ENCODE measurements around the gene FMN2. TPM values are rescaled to one million over a fixed set of nuclear protein-coding genes. Genes with fewer than 3 reads are reported as not detected.

FMN2 gene
- total and polyA plus RNA-seq, 9 donors: 0.60 to 10.1 (median 2.5) TPM

DNA sequence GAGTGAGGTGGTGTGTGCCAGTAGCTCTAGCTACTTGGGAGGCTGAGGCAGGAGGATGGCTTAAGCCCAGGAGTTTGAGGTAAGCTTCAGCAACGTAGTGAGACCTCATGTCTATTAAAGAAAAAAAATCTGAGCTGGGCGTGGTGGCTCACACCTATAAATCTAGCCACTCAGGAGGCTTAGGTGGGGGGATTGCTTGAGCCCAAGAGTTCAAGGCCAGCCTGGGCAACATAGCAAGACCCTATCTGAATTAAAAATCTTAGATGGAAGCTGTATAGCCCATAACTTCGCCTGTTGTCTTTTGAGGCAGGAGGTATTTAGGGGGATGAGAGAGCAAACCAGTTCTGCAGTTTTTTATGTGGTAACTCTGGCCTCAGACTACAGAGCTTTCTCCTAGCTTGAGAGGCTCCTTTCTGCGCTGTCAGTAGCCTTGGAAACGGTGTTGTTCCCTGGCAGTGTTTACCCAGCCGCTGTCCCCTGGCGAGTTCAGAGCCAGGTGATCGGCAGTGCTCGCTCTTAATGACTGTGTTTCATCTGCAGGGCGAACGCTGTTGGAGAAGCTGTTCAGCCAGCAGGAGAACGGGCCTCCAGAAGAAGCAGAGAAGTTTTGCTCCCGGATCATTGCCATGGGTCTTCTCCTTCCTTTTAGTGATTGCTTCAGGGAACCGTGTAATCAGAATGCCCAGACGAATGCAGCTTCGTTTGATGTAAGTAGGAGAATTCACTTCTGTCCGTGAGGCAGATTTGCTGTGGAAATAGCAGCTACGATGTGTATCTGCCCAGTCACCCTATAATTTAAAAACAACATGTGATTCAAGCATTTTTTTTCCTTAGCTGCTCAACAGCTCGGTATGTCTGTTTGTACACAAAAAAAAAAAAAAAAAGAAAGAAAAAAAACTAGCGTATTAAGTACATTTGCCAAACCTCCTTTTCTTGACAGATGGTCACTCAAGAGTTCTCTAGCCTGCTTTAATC lies 31.2 kb downstream of the FMN2 start:
- H3K4me1 ChIP-seq (ENCODE audit: insufficient read depth): no peaks in the 10 kb centered on the region
- no peak for DNase-seq
- no peak overlapping the region for H3K4me3 ChIP-seq
- no peaks in the 10 kb centered on the region for H3K27me3 ChIP-seq
- H3K36me3 ChIP-seq: no peaks in the 10 kb centered on the region
- TF ChIP-seq EP300 (IDR thresholded peaks at IDR 0.05) (no peak), POLR2A (IDR thresholded peaks at IDR 0.05) (no peak)
- TF ChIP-seq, protein P1, sequence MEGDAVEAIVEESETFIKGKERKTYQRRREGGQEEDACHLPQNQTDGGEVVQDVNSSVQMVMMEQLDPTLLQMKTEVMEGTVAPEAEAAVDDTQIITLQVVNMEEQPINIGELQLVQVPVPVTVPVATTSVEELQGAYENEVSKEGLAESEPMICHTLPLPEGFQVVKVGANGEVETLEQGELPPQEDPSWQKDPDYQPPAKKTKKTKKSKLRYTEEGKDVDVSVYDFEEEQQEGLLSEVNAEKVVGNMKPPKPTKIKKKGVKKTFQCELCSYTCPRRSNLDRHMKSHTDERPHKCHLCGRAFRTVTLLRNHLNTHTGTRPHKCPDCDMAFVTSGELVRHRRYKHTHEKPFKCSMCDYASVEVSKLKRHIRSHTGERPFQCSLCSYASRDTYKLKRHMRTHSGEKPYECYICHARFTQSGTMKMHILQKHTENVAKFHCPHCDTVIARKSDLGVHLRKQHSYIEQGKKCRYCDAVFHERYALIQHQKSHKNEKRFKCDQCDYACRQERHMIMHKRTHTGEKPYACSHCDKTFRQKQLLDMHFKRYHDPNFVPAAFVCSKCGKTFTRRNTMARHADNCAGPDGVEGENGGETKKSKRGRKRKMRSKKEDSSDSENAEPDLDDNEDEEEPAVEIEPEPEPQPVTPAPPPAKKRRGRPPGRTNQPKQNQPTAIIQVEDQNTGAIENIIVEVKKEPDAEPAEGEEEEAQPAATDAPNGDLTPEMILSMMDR (IDR thresholded peaks at IDR 0.05): no peak
- intact Hi-C loops (cut with DNase I): no loop called here
- no peaks in the 10 kb centered on the region for H3K9me3 ChIP-seq
- 45 to 57% (median 50%) methylated on average over 20 of the region's 20 CpGs for WGBS, 3 donors
- no peak overlapping the region for H3K27ac ChIP-seq

DNA sequence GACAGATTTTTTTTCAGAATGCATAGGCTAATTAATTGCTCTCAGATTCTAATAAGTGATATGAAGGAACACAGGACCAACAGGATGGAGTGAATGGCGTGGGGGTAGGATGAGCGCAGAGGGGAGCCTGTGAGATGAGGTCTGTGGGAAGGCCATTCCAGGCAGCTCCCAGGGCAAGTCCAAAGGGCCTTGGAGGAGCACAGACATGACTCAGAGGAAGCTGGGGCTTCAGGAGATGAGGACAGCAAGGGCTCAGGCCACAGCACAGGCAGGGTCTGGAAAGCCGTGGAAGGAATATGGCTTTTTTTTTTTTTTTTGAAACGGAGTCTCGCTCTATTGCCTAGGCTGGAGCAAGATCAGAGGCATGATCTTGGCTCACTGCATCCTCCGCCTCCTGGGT lies 35.1 kb downstream of the FMN2 start:
- Histone ChIP-seq H3K4me3 (no peak overlapping the region), H3K4me1 (ENCODE audit: insufficient read depth) (no peaks in the 10 kb centered on the region), H3K27me3 (no peaks in the 10 kb centered on the region), H3K9me3 (no peaks in the 10 kb centered on the region), H3K27ac (no peak overlapping the region), H3K36me3 (no peaks in the 10 kb centered on the region)
- no peak for DNase-seq
- intact Hi-C loops (cut with DNase I): no loop called here
- TF ChIP-seq EP300 (IDR thresholded peaks at IDR 0.05) (no peak), POLR2A (IDR thresholded peaks at IDR 0.05) (no peak)
- TF ChIP-seq, protein P1 (IDR thresholded peaks at IDR 0.05): no peak
- 84 to 98% (median 97%) methylated on average over 6 of the region's 6 CpGs for WGBS, 3 donors

DNA sequence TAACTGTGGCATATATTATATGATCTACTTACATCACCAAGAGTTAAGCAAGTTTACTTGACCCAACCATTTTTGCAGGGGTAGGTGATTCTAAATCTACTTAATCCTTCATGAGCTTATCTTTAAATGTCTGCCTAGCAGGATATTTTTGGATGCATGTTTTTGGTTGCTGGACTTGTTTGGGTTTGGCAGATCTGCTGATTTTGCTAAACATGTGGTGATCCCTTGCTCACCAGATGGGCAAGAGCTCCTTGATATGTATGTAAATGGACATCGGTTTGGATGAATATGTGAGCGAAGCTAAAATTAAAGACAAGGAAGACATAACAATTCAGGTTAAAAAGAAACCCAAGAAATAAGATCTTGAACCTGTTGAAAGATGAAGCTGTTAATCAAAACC lies 36.7 kb downstream of the FMN2 start:
- Histone ChIP-seq H3K4me3 (no peak overlapping the region), H3K4me1 (ENCODE audit: insufficient read depth) (no peaks in the 10 kb centered on the region), H3K27ac (no peak overlapping the region), H3K27me3 (no peaks in the 10 kb centered on the region), H3K36me3 (no peaks in the 10 kb centered on the region), H3K9me3 (no peaks in the 10 kb centered on the region)
- intact Hi-C loops (cut with DNase I): no loop called here
- TF ChIP-seq EP300 (IDR thresholded peaks at IDR 0.05): no peak
- TF ChIP-seq, protein P1 (IDR thresholded peaks at IDR 0.05): no peak
- TF ChIP-seq POLR2A (IDR thresholded peaks at IDR 0.05): no peak
- WGBS, 3 donors: 92% methylated on average over 2 of the region's 2 CpGs
- DNase-seq: no peak

DNA sequence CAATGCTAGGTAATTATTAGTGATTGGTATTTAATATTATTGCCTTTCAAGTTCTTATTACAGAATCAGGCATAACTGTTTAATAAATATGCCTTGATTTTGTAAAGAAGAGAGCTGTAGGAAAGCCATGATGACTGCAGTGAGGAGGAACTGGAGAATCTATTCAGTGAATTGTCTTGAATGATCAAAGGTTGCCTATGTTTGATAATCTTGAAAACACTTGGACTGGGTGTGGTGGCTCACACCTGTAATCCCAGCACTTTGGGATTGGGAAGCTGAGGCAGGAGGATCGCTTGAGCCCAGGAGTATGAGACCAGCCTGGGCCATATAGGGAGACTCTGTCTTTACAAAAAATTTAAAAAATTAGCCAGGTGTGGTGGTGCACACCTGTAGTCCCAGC lies 42.4 kb downstream of the FMN2 start:
- DNase-seq: no peak
- intact Hi-C loops (cut with DNase I): no loop called here
- no peak overlapping the region for H3K27ac ChIP-seq
- H3K36me3 ChIP-seq: no peaks in the 10 kb centered on the region
- no peaks in the 10 kb centered on the region for H3K27me3 ChIP-seq
- no peaks in the 10 kb centered on the region for H3K9me3 ChIP-seq
- no peaks in the 10 kb centered on the region for H3K4me1 ChIP-seq (ENCODE audit: insufficient read depth)
- TF ChIP-seq EP300 (IDR thresholded peaks at IDR 0.05) (no peak), POLR2A (IDR thresholded peaks at IDR 0.05) (no peak)
- TF ChIP-seq, protein P1 (IDR thresholded peaks at IDR 0.05): no peak
- WGBS, 3 donors: 97 to 100% (median 98%) methylated on average over 1 of the region's 1 CpG
- no peak overlapping the region for H3K4me3 ChIP-seq
